Measurements from ENCODE around the gene TREML2. TPM values are rescaled to one million over a fixed set of nuclear protein-coding genes. Genes with fewer than 3 reads are reported as not detected.

Gene TREML2
- polyA plus RNA-seq, 3 donors = 0.04 to 0.16 (median 0.10) TPM

DNA sequence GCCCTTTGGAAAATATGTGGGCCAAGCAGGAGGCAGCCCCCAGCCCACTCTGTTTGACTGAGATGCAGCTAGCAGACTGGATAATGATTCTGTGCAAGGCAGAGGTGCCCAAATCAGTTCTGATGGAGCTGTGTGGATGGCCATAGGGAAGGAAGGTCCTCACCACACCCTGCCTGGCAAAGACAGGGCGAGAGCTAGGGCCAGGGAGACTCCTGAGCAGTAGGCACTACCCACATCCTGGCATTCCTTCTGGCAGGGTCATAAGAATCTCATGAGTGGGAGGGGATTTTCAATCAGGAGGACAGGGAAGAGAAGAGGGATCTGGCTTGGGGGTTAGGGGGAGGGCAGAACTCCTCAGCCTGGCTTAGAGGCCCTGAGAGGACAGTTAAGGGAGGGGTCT, 19.4 kb downstream of the TREML2 start:
- DNase-seq (ENCODE audit: low read depth in 3 of 3, low spot score in 2 of 3) = no peak

- no peak for DNase-seq (ENCODE audit: low read depth in 3 of 3, low spot score in 2 of 3)
These were observed 21.8 kb downstream of the TREML2 start for GRCh38 chr6:41179163-41179562.

GRCh38 chr6:41177695-41178094, 23.3 kb downstream of the TREML2 start:
- no peak for DNase-seq (ENCODE audit: low read depth in 3 of 3, low spot score in 2 of 3)

DNA sequence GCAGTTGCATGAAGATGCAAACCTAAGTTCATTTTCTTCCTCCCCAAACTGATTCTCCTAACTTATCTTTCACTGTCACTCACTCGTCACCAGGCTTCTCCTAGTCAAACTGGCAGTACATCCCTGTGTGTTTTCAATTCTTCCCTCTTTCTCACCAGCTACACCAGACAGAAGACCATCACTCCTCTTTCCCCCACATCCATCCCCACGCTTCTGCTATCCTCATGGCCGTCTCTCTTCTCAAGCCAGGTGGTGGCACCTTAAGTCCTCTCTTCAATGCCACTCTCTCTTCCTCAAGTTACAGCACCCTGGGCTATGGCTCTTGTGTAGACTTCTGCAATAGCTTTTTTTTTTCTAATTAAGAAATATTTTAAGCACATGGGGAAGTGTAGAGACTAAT, 23.7 kb downstream of the TREML2 start:
- no peak for DNase-seq (ENCODE audit: low read depth in 3 of 3, low spot score in 2 of 3)

DNA sequence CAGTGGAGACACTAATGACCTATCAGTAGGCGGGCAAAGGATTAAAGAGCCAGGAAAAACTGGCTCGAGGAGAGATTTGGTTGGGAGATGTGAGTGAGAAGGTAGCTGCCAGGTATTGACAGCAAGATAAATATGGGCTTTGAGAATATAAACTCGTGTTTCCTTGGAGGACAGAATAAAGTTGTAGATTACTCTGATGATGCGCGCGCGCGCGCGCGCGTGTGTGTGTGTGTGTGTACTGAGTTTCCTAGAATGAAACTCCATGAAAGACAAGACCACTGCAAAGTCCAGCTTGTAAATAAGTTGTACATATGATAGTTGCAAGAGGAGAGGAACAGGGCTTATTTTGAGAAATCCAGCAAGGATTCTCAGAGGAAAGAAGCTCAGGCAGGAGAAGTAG, 24.8 kb downstream of the TREML2 start:
- no peak for DNase-seq (ENCODE audit: low read depth in 3 of 3, low spot score in 2 of 3)

- DNase-seq (ENCODE audit: low read depth in 3 of 3, low spot score in 2 of 3) = no peak
These were observed 25.9 kb downstream of the TREML2 start for GRCh38 chr6:41175084-41175483.

DNA sequence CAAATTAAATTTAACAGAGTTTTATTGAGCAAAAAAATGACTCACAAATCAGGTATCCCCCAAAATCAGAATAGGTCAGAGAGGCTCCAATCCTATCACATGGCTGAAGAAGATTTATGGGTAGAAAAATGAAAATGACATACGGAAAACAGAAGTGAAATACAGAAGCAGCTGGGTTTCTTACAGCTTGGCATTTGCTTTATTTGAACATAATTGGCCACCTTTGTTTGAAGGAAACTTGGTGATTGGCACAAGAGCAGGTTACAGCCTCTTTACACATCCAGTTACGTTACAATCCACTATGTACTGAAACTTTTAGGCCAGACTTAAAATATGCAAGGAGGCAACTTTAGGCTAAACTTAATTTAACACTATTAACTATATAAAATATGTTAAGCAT, 26.3 kb downstream of the TREML2 start:
- no peak for DNase-seq (ENCODE audit: low read depth in 3 of 3, low spot score in 2 of 3)

- no peak for DNase-seq (ENCODE audit: low read depth in 3 of 3, low spot score in 2 of 3)
These were observed 29.0 kb downstream of the TREML2 start for GRCh38 chr6:41171908-41172307.

GRCh38 chr6:41170547-41171160, 30.3 kb downstream of the TREML2 start:
- no peak for DNase-seq (ENCODE audit: low read depth in 3 of 3, low spot score in 2 of 3)

DNA sequence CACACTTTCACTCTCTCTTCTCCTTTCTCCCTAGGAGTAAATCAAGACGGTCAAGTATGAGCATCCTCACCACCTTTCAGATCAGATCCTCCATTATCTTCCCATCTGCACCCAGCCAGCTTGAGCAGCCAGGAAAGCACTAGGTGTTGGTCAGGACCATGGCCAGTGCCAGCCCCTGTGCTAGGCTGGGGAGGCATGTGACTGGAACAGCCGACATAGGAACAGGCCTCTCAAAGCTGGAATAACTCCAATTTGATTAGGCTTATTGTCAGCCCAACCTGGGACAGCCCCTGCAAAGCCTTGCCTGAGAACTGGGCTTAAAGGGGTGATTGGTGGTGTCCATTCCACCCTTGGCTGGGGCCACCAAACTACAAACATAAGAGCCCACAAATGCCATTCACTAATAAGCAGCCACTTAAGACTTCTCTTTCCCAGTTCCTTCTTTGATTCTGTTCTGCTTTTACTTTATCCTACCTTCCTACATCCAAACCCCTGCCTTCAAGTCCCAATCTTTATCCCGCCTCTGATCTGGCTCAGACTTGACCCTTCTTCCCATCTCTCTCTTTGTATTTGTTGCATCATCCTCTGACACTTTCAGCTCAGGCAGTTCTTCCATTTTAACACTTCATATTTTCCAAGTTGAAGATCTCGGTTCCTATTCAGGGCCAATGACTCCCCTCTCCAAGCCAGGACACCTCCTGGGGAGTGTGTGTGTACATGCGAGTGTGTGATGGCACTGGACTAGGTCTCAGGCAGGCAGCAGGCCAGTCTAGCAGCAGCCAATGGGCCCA, 33.6 kb downstream of the TREML2 start:
- DNase-seq (ENCODE audit: low read depth in 3 of 3, low spot score in 2 of 3) = peak in 1 of 3 donors; percentile 29

DNA sequence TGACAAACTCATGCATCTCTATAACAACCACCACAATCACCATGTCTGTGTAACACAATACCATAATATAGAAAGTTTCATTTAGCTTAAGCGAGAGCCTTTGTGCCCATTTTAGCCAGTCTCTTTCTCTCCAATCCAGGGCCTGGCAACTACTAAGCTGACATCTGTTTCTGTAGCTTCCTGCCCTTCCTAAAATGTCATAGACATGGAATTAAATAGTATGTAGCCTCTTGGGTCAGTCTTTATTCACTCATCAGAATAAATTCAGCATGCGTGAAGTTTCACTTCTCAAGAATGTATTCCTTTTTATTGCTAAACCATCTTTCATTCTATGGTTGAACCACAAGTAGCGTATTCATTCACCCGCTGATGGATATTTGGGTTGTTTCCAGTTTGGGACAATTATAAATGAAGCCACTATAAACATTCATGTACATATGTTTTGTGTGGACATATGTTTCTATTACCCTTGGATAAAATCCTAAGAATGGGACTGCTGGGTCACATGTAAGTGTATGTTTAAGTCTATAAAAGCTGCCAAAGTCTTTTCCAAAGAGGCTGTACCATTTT, 36.3 kb downstream of the TREML2 start:
- DNase-seq (ENCODE audit: low read depth in 3 of 3, low spot score in 2 of 3) = peak in 1 of 3 donors; percentile 13

DNA sequence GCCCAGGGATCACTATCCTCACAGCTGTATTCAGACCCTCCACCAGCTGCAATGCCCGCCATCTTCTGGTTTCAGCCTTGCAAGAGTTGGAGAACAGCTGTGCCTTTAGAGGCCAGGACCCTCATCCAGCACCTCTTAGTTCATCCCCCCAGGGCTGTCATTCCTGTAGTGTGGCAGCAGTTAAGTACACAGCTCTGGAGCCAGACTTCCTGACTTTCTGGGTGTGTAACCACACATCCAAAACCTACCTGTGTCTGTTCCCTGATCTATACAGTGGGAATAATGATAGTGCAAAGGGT, 37.6 kb downstream of the TREML2 start:
- no peak for DNase-seq (ENCODE audit: low read depth in 3 of 3, low spot score in 2 of 3)

- DNase-seq (ENCODE audit: low read depth in 3 of 3, low spot score in 2 of 3) = no peak
These were observed 38.1 kb downstream of the TREML2 start, which contains the start of gene TREM2 for GRCh38 chr6:41162687-41163418. Gene TREM2, minus strand, starts transcription at chr6:41163116. Its CDS starts 34 bp downstream, at chr6:41163082.

DNA sequence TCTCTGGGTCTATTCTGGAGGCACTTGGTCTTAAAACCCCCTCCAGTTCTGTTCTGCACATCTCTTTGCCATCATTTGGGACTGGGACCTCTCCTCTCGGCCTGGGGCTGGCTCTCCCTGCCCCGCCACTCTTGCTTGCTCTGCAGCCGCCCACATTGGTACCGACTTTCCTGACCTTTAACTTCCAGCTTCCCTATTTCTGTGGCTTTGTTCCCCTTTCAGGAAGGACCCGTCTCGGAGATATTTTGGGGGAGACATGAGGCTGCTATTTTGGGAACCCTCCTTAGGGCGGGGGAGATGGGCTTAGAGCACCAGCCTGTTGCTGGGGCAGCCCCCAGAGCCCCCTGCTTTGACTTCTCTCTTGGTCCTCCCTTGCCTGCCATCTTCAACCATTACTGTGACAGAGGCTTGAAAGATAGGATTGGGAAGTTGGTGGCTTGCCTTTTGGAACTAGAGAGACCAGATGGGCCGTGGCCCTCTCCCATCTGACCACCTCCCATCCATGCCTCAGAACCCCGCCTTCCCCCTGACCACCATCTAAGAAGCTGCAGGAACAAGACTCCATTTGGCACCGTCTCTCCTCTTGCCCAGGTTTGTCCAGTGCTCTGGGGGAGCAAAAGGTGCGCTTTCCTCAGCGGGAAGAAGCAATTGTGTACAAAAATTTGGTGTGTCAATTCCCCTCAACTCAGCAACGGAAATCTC, 38.9 kb downstream of the TREML2 start:
- no peak for DNase-seq (ENCODE audit: low read depth in 3 of 3, low spot score in 2 of 3)

DNA sequence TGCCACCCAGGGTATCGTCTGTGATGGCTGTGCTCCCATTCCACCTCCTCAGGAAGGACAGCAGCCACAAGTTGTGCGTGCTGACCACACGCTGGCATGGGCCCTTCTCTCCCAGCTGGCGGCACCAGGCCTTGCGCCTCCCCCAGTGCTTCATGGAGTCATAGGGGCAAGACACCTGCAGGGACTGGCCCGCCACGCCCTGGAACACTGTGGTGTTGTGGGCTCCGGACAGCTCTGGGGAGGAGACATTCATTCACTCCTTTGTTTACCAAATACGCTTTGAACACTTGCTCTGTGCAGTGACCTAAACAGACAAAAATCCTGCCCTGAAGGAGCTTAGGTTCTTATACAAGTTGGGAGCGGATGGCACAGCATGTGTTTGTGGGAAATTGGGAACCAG, 39.6 kb downstream of the TREML2 start:
- no peak for DNase-seq (ENCODE audit: low read depth in 3 of 3, low spot score in 2 of 3)

- DNase-seq (ENCODE audit: low read depth in 3 of 3, low spot score in 2 of 3) = no peak
These were observed 40.0 kb downstream of the TREML2 start for GRCh38 chr6:41160933-41161332.

GRCh38 chr6:41159415-41160082, 41.4 kb downstream of the TREML2 start:
- DNase-seq (ENCODE audit: low read depth in 3 of 3, low spot score in 2 of 3) = peak; percentile 27 to 61 (median 56)

DNA sequence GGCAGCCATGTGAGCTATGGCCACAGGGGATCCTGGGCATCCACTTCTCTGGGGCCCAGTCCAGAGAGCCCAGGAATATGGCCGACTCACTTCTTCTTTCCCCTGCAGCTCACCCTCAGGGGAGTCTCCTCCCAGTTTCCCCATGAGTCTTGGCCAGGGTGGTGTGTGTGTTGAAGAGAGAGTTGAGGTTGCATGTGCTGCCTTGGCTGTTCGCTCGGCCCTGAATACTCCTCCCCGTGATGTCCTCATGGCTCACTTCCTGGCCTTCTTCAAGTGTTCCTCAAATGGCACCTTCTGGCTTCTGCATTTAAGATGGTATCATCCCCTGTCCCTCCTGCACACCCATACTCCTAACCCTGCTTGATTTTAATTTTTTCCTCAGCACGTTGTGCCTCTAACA, 43.6 kb downstream of the TREML2 start:
- no peak for DNase-seq (ENCODE audit: low read depth in 3 of 3, low spot score in 2 of 3)

DNA sequence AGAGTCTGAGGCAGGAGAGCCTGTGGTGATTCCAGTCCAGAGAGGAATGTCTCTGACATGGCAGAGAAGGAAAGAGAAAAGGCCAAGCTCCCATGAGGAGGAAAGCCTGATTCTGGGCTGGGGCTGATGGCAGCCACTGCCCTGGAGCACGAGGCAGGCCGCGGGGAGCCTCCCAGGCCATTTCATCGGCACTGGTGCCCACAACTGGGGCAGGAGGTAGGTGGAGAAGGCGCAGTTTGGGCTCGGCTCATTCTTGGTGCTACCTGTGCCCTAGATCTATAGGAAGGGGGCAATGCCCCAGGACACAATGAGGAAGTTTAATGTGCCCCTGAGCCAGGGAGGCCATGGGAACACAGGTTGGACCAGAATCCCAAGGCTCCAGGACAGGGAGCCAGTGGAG, 44.2 kb downstream of the TREML2 start:
- no peak for DNase-seq (ENCODE audit: low read depth in 3 of 3, low spot score in 2 of 3)

DNA sequence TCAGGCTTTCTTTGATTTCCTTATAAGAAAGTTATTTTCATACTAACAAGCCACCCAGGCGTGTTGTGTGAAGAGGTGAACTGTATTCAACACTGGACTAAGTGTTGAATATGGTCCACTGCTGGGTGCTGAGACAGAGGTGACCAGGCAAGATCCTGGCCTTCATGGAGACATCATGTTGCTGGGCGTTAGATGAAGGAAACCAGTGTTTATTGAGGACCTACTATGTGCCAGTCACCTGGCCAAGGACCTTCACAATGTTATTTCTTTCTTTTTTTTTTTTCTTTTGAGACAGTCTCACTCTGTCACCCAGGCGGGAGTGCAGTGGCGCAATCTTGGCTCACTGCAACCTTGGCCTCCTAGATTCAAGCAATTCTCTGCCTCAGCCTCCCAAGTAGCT, 44.9 kb downstream of the TREML2 start:
- no peak for DNase-seq (ENCODE audit: low read depth in 3 of 3, low spot score in 2 of 3)
